Keratinocyte (primary cell): ENCODE results near the gene MTUS2. TPM values are rescaled to one million over a fixed set of nuclear protein-coding genes. Genes with fewer than 3 reads are reported as not detected.

Experiments used
- DNase-seq: peaks from one replicate; pipeline ENCODE4 v3.0.0-alpha.2; 2011; ENCODE audit warnings: low read depth, missing footprints, low spot score
- FAIRE-seq: peaks from 2 replicates; lab custom pipeline; 2011; peaks lifted over from hg19 to GRCh38; lab: Jason Lieb, UNC
- H2AFZ ChIP-seq: 2 replicates; pipeline ENCODE4 v1.6.0; 2012; ENCODE audit warnings: low read length, control low read depth, inconsistent platforms; ENCODE audit not compliant: control insufficient read depth
- H3K27ac ChIP-seq: 2 replicates; pipeline ENCODE4 v1.5.1; 2011; ENCODE audit warnings: low read length; ENCODE audit not compliant: control insufficient read depth, insufficient read depth
- H3K27me3 ChIP-seq: 3 replicates; pipeline ENCODE4 v1.6.0; 2011; ENCODE audit warnings: low read length; ENCODE audit not compliant: control insufficient read depth, insufficient read depth; ENCODE audit errors: extremely low read depth
- H3K36me3 ChIP-seq, 2 experiments: 2 replicates in 1 of 2; 3 replicates in 1 of 2; pipeline ENCODE4 v1.5.1; 2011; ENCODE audit warnings: low read length in 2 of 2, mild to moderate bottlenecking in 1 of 2; ENCODE audit not compliant: control insufficient read depth in 2 of 2, insufficient read depth in 2 of 2; ENCODE audit errors: extremely low read depth in 1 of 2
- H3K4me1 ChIP-seq: 3 replicates; pipeline ENCODE4 v1.5.1; 2011; ENCODE audit warnings: low read length; ENCODE audit not compliant: control insufficient read depth, insufficient read depth; ENCODE audit errors: extremely low read depth
- H3K4me2 ChIP-seq: 3 replicates; pipeline ENCODE4 v1.6.0; 2011; ENCODE audit warnings: low read depth, low read length; ENCODE audit not compliant: control insufficient read depth, insufficient read depth; ENCODE audit errors: extremely low read depth
- H3K4me3 ChIP-seq, 3 experiments: fragments of 200-600 bp in 1 of 3; sonication (generic) in 1 of 3; 2 replicates in 2 of 3; 3 replicates in 1 of 3; pipeline ENCODE4 v1.5.1; 2011 to 2016; ENCODE audit warnings: low read length in 3 of 3, mild to moderate bottlenecking in 3 of 3, control low read depth in 2 of 3, inconsistent platforms in 1 of 3, low read depth in 1 of 3, mixed read lengths in 1 of 3, mixed run types in 1 of 3, moderate library complexity in 1 of 3; ENCODE audit not compliant: control insufficient read depth in 2 of 3, insufficient read depth in 2 of 3; ENCODE audit errors: extremely low read depth in 1 of 3
- H3K79me2 ChIP-seq: 2 replicates; pipeline ENCODE4 v1.6.0; 2012; ENCODE audit warnings: low read length; ENCODE audit not compliant: control insufficient read depth, insufficient read depth
- H3K9ac ChIP-seq: 3 replicates; pipeline ENCODE4 v1.6.0; 2011; ENCODE audit warnings: low read length; ENCODE audit not compliant: control insufficient read depth, insufficient read depth; ENCODE audit errors: extremely low read depth
- H3K9me1 ChIP-seq: 3 replicates; pipeline ENCODE4 v1.6.0; 2011; ENCODE audit warnings: low read length; ENCODE audit not compliant: control insufficient read depth, insufficient read depth; ENCODE audit errors: extremely low read depth
- H3K9me3 ChIP-seq: 2 replicates; pipeline ENCODE4 v1.5.1; 2012; ENCODE audit warnings: low read depth, low read length; ENCODE audit not compliant: control insufficient read depth
- H4K20me1 ChIP-seq: 3 replicates; pipeline ENCODE4 v1.6.0; 2011; ENCODE audit warnings: low read length; ENCODE audit not compliant: control insufficient read depth, insufficient read depth; ENCODE audit errors: extremely low read depth
- EZH2 ChIP-seq: IDR thresholded peaks from one replicate; pipeline ENCODE4 v1.6.1; 2012; ENCODE audit warnings: inconsistent platforms, mild to moderate bottlenecking, low read length, moderate library complexity
- dilution Hi-C: fragments of 300-500 bp; cut with MboI; formaldehyde crosslinking; loops from one replicate; pipeline ENCODE4 v1.7.0; 2020; ENCODE audit warnings: low sequenced_read_pairs; ENCODE audit not compliant: extremely low pct_ligation_motif_present
- polyA plus RNA-seq, 5 experiments: library from polyadenylated mRNA; depleted of rRNA in 3 of 5; stranded (reverse) in 3 of 5; stranded (forward) in 1 of 5; unstranded in 1 of 5; fragments of >200 nt; gene quantifications; 1 replicate in 1 of 5; 2 replicates in 3 of 5; 3 replicates in 1 of 5; pipeline versions ENCODE4 v1.2.1 to v1.2.3, GENCODE V29; 2011 to 2012; ENCODE audit warnings: missing spikeins in 2 of 5, low read depth in 1 of 5, low replicate concordance in 1 of 5
- TF ChIP-seq, protein P1 (sequence below), 3 experiments: IDR thresholded peaks in 1 of 3; conservative IDR thresholded peaks in 1 of 3; optimal IDR thresholded peaks in 1 of 3; 2 replicates in 2 of 3; 3 replicates in 1 of 3; pipeline versions ENCODE3 to v1.5.1; 2011; ENCODE audit warnings: low read length in 3 of 3, mild to moderate bottlenecking in 3 of 3, moderate library complexity in 2 of 3, control low read depth in 1 of 3, inconsistent platforms in 1 of 3; ENCODE audit not compliant: insufficient read depth in 2 of 3; ENCODE audit errors: extremely low read depth in 1 of 3

Gene MTUS2
- polyA plus RNA-seq, 1 donor (not counting 4 experiments of a cell fraction or from before 2014, with no cell fraction given): 0.17 TPM

DNA sequence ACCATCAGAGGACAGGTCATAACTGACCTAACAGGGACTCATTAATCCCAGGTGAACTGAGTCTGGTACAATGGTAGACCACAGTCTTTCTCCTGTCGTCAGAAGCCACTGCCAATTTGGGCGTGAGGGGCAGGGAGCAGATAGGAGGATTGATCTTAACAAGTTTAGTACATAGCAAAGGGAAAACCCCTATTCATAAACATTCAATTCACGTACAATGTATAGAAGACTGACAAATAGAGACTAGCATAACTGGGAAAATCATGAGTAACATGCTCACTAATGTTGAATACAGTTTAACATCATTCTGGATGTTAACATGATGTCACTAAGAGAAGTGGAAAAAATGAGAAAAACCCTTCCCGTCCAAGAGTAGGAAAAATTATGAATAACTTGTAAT, 721.3 kb downstream of the MTUS2 start:
- peaks cover 20% of the 10 kb centered on the region for H4K20me1 ChIP-seq
- no peak for FAIRE-seq

DNA sequence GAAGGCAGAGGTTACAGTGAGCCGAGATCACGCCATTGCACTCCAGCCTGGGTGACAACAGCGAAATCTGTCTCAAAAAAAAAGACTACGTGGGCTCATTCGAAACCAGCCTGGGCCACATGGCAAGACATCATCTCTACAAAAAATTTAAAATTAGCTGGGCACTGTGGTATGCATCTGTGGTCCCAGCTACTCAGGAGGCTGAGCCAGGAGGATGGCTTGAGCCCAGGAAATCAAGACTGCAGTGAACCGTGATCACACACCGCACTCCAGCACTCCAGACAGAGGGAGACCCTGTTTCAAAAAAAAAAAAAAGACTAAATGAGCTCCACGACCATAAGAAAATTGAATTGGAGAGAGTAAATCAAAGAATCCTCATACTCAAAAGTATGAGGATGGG, 722.2 kb downstream of the MTUS2 start:
- Histone ChIP-seq H3K9me1 (peaks cover 6% of the 10 kb centered on the region), H3K4me1 (peaks cover 4% of the 10 kb centered on the region), H4K20me1 (peaks cover 27% of the 10 kb centered on the region), H2AFZ (no peak overlapping the region), H3K27ac (no peak overlapping the region), H3K79me2 (peaks cover 97% of the 10 kb centered on the region), H3K9ac (no peak overlapping the region), H3K4me2 (no peak overlapping the region), H3K4me3 (no peak overlapping the region), H3K9me3 (no peaks in the 10 kb centered on the region), H3K36me3 (peaks cover 29 to 33% of the 10 kb centered on the region in 2 experiments), H3K27me3 (no peaks in the 10 kb centered on the region)
- dilution Hi-C loops: no loop called here
- FAIRE-seq (no peak), DNase-seq (no peak)
- no peak for TF ChIP-seq EZH2
- TF ChIP-seq, protein P1, sequence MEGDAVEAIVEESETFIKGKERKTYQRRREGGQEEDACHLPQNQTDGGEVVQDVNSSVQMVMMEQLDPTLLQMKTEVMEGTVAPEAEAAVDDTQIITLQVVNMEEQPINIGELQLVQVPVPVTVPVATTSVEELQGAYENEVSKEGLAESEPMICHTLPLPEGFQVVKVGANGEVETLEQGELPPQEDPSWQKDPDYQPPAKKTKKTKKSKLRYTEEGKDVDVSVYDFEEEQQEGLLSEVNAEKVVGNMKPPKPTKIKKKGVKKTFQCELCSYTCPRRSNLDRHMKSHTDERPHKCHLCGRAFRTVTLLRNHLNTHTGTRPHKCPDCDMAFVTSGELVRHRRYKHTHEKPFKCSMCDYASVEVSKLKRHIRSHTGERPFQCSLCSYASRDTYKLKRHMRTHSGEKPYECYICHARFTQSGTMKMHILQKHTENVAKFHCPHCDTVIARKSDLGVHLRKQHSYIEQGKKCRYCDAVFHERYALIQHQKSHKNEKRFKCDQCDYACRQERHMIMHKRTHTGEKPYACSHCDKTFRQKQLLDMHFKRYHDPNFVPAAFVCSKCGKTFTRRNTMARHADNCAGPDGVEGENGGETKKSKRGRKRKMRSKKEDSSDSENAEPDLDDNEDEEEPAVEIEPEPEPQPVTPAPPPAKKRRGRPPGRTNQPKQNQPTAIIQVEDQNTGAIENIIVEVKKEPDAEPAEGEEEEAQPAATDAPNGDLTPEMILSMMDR (optimal IDR thresholded peaks at IDR 0.05 in 1 of 3, IDR thresholded peaks at IDR 0.05 in 1 of 3, conservative IDR thresholded peaks at IDR 0.05 in 1 of 3; ENCODE audit: extremely low read depth in 1 of 3, insufficient read depth in 2 of 3, low read length in 3 of 3): no peak

More for the DNA sequence above, 721.3 kb downstream of the MTUS2 start:
- H3K4me2 ChIP-seq: no peak overlapping the region
- peaks cover 29 to 31% of the 10 kb centered on the region in 2 experiments for H3K36me3 ChIP-seq
- H2AFZ ChIP-seq: no peak overlapping the region
- dilution Hi-C loops: no loop called here
- H3K27me3 ChIP-seq: no peaks in the 10 kb centered on the region
- H3K9me1 ChIP-seq: peaks cover 6% of the 10 kb centered on the region
- no peaks in the 10 kb centered on the region for H3K9me3 ChIP-seq
- no peak overlapping the region for H3K4me3 ChIP-seq
- H3K79me2 ChIP-seq: peaks cover 96% of the 10 kb centered on the region
- H3K9ac ChIP-seq: no peak overlapping the region
- H3K4me1 ChIP-seq: peaks cover 4% of the 10 kb centered on the region
- no peak for TF ChIP-seq EZH2
- TF ChIP-seq, protein P1 (optimal IDR thresholded peaks at IDR 0.05 in 1 of 3, IDR thresholded peaks at IDR 0.05 in 1 of 3, conservative IDR thresholded peaks at IDR 0.05 in 1 of 3; ENCODE audit: extremely low read depth in 1 of 3, insufficient read depth in 2 of 3, low read length in 3 of 3): no peak
- no peak overlapping the region for H3K27ac ChIP-seq
- no peak for DNase-seq
